Muscle of leg (tissue), 11 donors: ENCODE measurements around the gene WDR4. TPM values are rescaled to one million over a fixed set of nuclear protein-coding genes. Genes with fewer than 3 reads are reported as not detected.
"Not testable (repeated sequence)": the region's sequence is repeated elsewhere in the genome, so short reads cannot be mapped to it uniquely, and the experiment has no call there.

Experiments used
- DNase-seq: peaks from one replicate; pipeline ENCODE4 v3.0.0; 2013
- H3K27ac ChIP-seq: one replicate; pipeline ENCODE4 v1.5.1; 2013; ENCODE audit warnings: mild to moderate bottlenecking, low read length, control low read depth
- H3K27me3 ChIP-seq: one replicate; pipeline ENCODE4 v1.6.1; 2013; ENCODE audit warnings: low read length; ENCODE audit not compliant: control insufficient read depth, insufficient read depth
- H3K36me3 ChIP-seq: one replicate; pipeline ENCODE4 v1.6.1; 2013; ENCODE audit warnings: low read length; ENCODE audit not compliant: control insufficient read depth, insufficient read depth
- H3K4me1 ChIP-seq: one replicate; pipeline ENCODE4 v1.6.1; 2013; ENCODE audit warnings: low read length; ENCODE audit not compliant: control insufficient read depth, insufficient read depth
- H3K4me3 ChIP-seq: one replicate; pipeline ENCODE4 v1.5.1; 2013; ENCODE audit warnings: low read length, control low read depth
- H3K9me3 ChIP-seq: replicated peaks from 2 replicates; pipeline ENCODE4 v1.6.1; 2013; ENCODE audit warnings: low read depth, low read length; ENCODE audit not compliant: control insufficient read depth
- WGBS: methylation state at CpG from one replicate; pipeline ENCODE4 v1.1.5; 2013; ENCODE audit warnings: missing lambda C conversion rate; ENCODE audit not compliant: insufficient coverage; 5-methylcytosine and 5-hydroxymethylcytosine counted together
- polyA plus RNA-seq, 8 donors: library from polyadenylated mRNA; unstranded; fragments of 120-200 nt; gene quantifications; one replicate each; pipeline versions ENCODE4 v1.2.1 to v1.2.3, GENCODE V29; 2013; ENCODE audit warnings: inconsistent platforms in 1 of 8, low replicate concordance in 1 of 8; ENCODE audit not compliant: insufficient read length in 8 of 8, insufficient read depth in 1 of 8
- total RNA-seq: library from RNA; stranded (reverse); fragments of 120-200 nt; gene quantifications from one replicate; pipeline ENCODE4 v1.2.4, GENCODE V29; 2013

WDR4 gene
- total and polyA plus RNA-seq, 9 donors, result 5.5 to 10.7 (median 9.2) TPM

GRCh38 chr21:42835211-42835610 is 44.1 kb downstream of the WDR4 start:
- no peak for DNase-seq
- H3K4me3 ChIP-seq, result no peak overlapping the region
- peaks cover 9% of the 10 kb centered on the region for H3K27me3 ChIP-seq
- H3K9me3 ChIP-seq, result no peaks in the 10 kb centered on the region
- H3K27ac ChIP-seq, result no peak overlapping the region
- H3K4me1 ChIP-seq, result peaks cover 5% of the 10 kb centered on the region
- WGBS, result 84% methylated on average over 4 of the region's 6 CpGs
- peaks cover 7% of the 10 kb centered on the region for H3K36me3 ChIP-seq

GRCh38 chr21:42834726-42835191 is 44.6 kb downstream of the WDR4 start:
- no peak for DNase-seq
- Histone ChIP-seq H3K27me3 (peaks cover 9% of the 10 kb centered on the region), H3K27ac (no peak overlapping the region), H3K9me3 (no peaks in the 10 kb centered on the region), H3K4me3 (no peak overlapping the region), H3K4me1 (peaks cover 5% of the 10 kb centered on the region), H3K36me3 (peaks cover 4% of the 10 kb centered on the region)
- 98% methylated on average over 7 of the region's 13 CpGs for WGBS

GRCh38 chr21:42833859-42834725 is 45.2 kb downstream of the WDR4 start:
- WGBS, result 78% methylated on average over 13 of the region's 23 CpGs
- DNase-seq, result no peak
- H3K27me3 ChIP-seq, result peaks cover 12% of the 10 kb centered on the region
- H3K27ac ChIP-seq, result no peak overlapping the region
- H3K9me3 ChIP-seq, result peaks cover 5% of the 10 kb centered on the region
- H3K4me3 ChIP-seq, result no peak overlapping the region
- H3K4me1 ChIP-seq, result peaks cover 5% of the 10 kb centered on the region
- H3K36me3 ChIP-seq, result no peaks in the 10 kb centered on the region

GRCh38 chr21:42833439-42833815 is 45.9 kb downstream of the WDR4 start:
- no peaks in the 10 kb centered on the region for H3K36me3 ChIP-seq
- peaks cover 6% of the 10 kb centered on the region for H3K9me3 ChIP-seq
- 48% methylated on average over 9 of the region's 11 CpGs for WGBS
- no peak overlapping the region for H3K4me3 ChIP-seq
- H3K27me3 ChIP-seq, result peaks cover 12% of the 10 kb centered on the region
- peaks cover 5% of the 10 kb centered on the region for H3K4me1 ChIP-seq
- DNase-seq, result no peak
- no peak overlapping the region for H3K27ac ChIP-seq

- H3K4me3 ChIP-seq, H3K27ac ChIP-seq, H3K4me1 ChIP-seq, DNase-seq, H3K36me3 ChIP-seq, H3K9me3 ChIP-seq: not testable (repeated sequence)
- peaks cover 12% of the 10 kb centered on the region for H3K27me3 ChIP-seq
- no CpG with 5 or more reads among the region's 4 CpGs for WGBS
Observed at GRCh38 chr21:42832321-42832630, 47.1 kb downstream of the WDR4 start.

- DNase-seq, result no peak
- peaks cover 5% of the 10 kb centered on the region for H3K4me1 ChIP-seq
- H3K27ac ChIP-seq, result no peak overlapping the region
- WGBS, result 65% methylated on average over 8 of the region's 25 CpGs
- no peak overlapping the region for H3K4me3 ChIP-seq
- peaks cover 12% of the 10 kb centered on the region for H3K27me3 ChIP-seq
- no peaks in the 10 kb centered on the region for H3K36me3 ChIP-seq
- peaks cover 7% of the 10 kb centered on the region for H3K9me3 ChIP-seq
Observed at GRCh38 chr21:42830456-42831455, 48.6 kb downstream of the WDR4 start.

GRCh38 chr21:42829954-42830353 is 49.4 kb downstream of the WDR4 start:
- peaks cover 12% of the 10 kb centered on the region for H3K27me3 ChIP-seq
- peaks cover 7% of the 10 kb centered on the region for H3K9me3 ChIP-seq
- no peak overlapping the region for H3K27ac ChIP-seq
- no CpG with 5 or more reads among the region's 4 CpGs for WGBS
- peaks cover 5% of the 10 kb centered on the region for H3K4me1 ChIP-seq
- no peak overlapping the region for H3K4me3 ChIP-seq
- DNase-seq, result no peak
- H3K36me3 ChIP-seq, result no peaks in the 10 kb centered on the region

- Histone ChIP-seq H3K27me3 (peaks cover 12% of the 10 kb centered on the region), H3K36me3 (no peaks in the 10 kb centered on the region), H3K4me3 (no peak overlapping the region), H3K4me1 (peaks cover 5% of the 10 kb centered on the region), H3K9me3 (peaks cover 7% of the 10 kb centered on the region), H3K27ac (no peak overlapping the region)
- 83% methylated on average over 9 of the region's 9 CpGs for WGBS
- no peak for DNase-seq
Observed at GRCh38 chr21:42829417-42829816, 49.9 kb downstream of the WDR4 start.

- Histone ChIP-seq H3K9me3 (peaks cover 7% of the 10 kb centered on the region), H3K4me3 (no peak overlapping the region), H3K27ac (no peak overlapping the region), H3K36me3 (no peaks in the 10 kb centered on the region), H3K27me3 (peaks cover 8% of the 10 kb centered on the region), H3K4me1 (no peaks in the 10 kb centered on the region)
- no peak for DNase-seq
- no CpG with 5 or more reads among the region's 2 CpGs for WGBS
Observed at GRCh38 chr21:42827588-42827987, 51.8 kb downstream of the WDR4 start.
